Stromal cell of bone marrow (primary cell): ENCODE measurements around the gene TACC3.
"Not testable (repeated sequence)": the region's sequence is repeated elsewhere in the genome, so short reads cannot be mapped to it uniquely, and the experiment has no call there.

Experiments
- DNase-seq: peaks from one replicate; pipeline ENCODE4 v3.0.0-alpha.2; 2012; ENCODE audit warnings: low read depth

Gene TACC3

DNA sequence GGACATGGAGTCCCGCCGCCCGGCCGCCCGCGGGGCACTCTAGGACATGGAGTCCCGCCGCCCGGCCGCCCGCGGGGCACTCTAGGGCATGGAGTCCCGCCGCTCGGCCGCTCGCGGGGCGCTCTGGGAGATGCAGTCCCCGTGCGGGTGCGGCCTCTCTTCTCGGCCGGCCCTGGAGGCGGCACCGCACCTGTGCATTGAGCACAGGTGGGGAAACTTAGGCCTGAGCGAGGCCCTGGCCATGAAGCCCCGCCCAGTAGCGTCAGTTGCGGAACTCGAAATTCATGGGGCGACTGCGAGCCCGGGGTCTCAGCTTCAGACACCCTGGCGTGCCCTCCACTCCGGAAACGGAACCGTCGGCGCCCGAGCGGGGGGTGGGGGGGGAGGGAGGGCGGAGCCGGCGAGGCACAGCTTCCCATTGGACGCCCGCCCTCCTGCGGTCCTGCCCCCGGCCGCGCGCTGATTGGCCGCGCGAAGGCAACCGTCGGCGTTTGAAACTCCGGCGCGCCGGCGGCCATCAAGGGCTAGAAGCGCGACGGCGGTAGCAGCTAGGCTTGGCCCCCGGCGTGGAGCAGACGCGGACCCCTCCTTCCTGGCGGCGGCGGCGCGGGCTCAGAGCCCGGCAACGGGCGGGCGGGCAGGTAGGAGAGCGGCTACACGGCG, at the start of gene TACC3, which contains the start of gene TMEM129:
Gene TACC3 (plus strand): TSS at position 519 of the 663 bp plus-strand sequence. CDS start 1,901 bp downstream, outside the sequence.
Gene TMEM129 (minus strand): TSS at position 321 of the 663 bp plus-strand sequence. CDS start 486 bp downstream, outside the sequence.
- DNase-seq: peak; percentile 84

DNA sequence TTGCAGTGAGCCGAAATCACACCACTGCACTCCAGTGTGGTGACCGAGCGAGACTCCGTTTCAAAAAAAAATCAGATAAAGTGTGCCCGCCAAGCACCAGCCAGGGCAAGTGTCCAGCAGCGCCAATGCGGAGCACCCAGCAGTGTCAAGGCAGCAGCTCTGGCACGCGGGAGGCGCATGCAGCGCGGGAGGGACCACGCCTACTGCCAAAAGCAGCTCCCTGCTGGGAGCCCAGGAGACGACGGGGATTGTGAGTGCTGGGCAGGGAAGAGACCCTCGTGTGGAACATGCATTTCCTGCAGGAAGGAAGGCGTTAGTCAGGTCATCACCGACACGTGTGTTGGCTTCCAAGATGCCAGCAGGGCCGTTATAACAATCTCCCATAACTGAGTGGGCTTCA, 47.6 kb upstream of the TACC3 start:
- DNase-seq: no peak

DNA sequence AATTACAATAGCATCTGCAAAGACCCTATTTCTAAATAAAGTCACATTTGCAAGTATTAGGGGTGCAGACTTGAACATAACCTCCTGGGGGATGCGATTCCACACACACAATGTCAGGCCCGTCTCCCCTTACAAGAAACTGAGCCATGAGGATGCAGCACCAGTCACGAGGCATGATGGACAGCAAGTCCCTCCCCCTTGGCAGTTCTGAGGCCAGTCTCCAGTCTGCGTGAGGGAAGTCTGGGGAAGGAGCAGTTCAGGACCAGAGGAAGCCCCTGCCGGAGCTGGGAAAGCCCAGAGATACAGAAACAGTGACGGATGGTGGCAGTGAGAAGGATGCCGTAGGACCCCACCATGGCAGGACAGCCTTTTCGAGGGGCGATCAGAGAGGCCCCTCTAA, 46.6 kb upstream of the TACC3 start:
- DNase-seq: no peak

DNA sequence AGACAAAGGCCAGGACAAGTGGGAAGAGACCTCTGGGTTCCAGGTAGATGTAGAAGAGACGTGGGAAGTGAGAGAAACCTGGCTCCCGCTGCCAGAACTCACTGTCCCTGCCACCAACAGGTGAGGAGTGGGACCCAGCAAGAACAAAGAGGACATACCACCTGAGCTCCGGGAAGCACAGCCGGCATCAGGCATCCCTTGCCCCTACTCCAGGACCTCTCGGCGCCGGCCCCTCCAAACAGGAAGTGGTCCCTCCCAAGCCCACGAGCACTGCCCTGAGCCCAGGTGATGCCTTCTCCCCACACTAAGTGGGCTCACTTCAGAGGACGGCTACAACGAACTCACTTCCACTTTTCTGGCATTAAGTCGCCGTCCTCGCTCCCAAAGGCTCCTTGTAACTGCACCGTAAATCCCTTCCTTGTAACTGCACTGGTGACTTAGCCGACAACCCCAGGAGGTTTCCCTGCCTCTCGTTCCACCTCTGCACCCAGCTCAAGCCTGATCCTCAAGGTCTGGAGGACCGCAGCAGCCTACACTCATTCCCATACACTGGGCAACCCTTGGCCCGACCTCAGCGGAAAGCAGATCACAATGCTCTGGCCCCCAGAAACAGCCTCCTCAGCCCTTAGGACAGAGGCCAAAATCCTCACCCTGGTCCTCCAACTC, 46.1 kb upstream of the TACC3 start:
- no peak for DNase-seq

DNA sequence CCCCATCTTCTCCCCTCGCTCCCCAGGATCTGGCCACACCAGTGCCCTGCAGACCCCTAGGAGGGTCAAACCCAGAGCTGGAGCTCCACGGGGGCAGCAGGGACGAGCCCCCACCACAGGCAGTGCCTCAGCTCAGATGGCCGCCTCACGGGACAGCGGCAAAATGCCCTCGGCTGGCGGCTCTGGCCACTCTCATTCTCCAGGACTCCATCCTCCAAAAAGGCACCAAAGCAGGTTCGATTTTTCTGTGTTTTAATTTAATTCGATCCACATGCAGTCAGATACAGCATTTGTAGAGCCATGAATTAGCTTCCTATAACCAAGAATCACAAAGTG, 45.6 kb upstream of the TACC3 start:
- DNase-seq: no peak

DNA sequence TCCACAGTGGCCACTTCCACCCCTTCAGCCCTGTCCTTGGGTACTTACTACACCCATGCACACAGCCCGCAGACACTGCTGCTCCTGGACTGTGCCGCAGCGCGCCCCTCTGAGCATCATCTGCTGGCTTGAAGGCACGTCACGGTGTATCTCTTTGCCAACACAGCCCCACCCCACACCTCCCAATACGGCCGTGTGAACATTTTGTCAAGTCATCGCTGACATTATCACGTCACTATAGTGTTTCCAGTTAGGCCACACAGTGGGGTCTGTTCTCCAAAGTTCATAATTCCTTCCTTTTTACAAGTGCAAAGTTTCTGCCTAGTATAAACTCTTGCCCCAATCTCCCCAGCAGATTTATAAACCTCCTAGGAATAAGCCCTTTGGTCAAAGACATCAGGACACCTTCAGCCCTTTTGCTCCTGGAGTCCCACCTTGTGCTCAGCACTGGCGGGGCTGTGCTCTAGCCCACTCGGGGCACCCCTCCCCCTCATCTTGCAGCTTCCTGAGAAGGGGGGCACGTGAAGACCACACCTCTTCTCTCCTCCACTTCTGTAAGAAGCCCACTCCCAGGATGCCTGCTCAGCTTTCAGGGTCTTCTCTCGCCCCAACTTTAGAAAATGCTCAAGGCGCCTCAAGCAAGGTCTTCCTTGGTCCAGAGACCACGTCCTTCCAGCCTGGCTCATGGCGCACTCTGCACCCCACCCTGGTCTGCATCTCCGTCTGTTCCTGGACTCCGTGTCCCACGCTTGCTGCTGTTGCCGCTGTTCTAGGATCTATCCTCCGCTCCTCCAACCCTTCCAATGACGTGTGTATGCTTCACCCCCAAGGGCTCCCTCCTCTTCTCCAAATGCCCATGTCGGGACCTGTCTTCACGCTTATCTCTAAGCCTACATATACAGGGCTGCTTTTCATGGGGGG, 44.5 kb upstream of the TACC3 start:
- DNase-seq: no peak

DNA sequence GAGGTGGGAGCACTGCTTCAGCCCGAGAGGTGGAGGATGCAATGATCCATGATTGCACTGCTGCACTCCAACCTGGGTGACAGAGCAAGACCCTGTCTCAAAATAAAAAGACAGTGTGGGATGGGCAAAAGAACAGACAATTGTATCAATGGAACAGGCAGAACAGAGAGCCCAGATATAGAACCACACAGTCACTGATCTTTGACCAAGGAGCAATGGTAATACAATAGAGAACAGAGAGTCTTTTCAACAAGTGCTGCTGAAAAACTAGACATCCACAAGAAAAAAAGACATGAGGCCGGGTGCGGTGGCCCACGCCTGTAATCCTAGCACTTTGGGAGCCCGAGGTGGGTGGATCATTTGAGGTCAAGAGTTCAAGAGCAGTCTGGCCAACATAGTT, 43.1 kb upstream of the TACC3 start:
- DNase-seq: no peak

DNA sequence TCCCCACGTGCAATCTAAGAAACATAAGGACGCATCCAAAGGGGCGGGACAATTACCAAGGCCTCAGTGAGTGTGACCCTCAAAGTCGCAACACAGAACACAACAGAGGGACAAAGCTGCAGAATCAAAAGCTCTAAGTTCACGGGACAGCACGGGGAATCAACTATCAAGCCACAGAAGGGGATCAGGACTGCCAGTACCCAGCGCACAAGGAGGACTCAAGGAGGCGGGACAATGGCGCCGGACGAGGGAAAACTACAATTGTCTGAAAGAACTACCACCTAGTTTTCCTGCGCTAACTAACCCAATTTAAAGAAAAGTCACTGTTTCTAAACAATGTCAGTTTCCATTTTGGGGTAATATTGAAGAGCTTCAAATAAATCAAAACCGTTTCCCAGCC, 38.5 kb upstream of the TACC3 start:
- no peak for DNase-seq

DNA sequence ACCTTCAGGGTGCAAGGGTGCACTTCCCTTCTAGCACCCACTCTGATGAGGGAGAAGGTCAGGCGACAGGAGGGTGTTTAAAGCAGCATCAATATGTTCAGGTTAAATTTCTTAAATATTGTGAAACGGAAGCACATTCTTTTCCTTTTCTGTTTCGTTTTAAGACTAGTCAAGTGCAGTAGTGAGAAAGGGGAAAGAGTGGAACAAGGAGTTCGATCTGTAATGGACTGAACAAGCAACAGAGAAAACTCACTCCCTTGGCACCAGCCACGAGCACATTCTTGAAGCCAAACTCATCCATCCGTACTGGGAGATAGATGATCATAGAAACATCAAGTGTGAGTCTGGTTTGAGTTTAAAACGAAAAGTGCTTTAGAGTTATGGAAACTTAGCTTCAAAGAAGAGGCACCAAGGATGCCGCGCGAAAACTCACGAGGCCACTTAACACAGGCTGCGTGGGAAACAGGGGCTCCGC, 38.0 kb upstream of the TACC3 start:
- peak; percentile 80 for DNase-seq

DNA sequence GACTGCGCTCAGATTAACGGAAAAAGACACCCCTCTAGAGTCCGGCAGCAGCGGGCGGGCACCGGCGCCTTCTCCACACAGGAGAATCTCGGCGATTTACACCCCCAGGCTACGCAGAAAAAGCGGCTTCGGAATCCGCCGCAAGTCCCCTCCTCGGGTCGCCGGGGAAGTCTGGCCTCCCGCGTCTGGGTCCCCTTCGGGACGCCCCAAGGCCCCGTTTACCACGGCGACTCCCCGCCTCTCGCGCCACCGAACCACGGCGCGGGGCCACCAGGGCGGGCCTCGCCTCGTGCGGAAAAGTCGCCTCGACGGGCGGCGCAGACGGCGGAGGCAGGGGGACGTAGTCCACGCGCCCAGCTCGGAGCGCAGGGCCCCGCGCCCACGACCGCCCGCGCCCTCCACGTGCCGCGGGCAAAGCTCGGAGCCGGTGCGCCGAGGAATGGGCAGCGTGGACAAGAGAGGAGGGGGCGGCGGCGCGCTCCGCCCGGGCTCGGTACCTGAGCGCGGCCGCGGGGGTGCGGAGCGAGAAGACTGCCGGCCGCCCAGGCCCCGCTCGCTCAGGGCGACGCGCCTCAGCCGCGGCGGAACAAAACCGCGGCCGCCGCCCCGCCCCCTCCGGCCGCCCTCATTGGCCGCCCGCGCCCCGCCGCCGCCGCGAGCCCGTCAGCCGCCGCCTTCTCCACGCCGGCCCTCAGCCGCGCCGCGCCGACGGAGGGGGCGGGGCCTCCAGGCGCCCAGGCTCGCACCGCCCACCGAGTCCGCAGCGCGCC, 37.4 kb upstream of the TACC3 start, which contains the start of gene FAM53A:
Gene FAM53A (minus strand): TSS at position 578 of the 770 bp plus-strand sequence. CDS start 15,572 bp downstream, outside the sequence.
- peak; percentile 78 for DNase-seq

DNA sequence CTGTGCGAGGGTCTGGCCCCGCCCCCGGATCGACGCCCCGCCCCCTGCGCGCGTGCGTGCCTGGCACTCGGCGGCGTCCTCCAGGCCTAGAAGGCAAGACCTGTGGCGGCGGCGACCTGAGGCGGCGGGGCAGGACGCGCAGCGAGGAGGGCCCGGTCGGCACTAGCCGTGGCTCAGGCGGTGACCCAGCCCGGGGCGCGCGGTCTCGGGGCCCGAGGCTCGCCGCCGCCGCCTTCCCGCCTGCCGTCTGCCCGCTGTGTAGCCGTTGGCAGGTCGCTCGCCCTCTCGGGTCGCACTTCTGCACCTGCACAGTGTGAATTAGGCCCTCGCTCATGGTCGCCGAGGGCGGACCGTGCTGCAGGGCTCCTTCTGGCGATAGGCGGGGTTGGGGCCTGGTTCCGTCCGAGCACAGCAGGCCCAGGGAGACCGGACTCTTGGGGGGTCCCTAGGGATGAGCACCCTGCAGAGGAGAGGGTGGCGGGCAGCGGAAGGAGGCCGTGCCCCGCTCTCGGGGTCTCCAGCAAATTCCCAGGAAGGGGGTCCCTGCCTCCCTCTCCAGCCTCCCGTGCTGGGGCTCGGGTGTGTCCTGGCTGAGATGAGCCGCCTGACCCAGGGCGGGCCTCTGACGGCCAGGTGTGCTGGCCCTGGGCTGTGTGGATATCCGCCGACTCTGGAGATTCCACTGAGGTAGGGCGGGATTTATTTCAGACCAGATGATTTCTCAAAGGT, 36.7 kb upstream of the TACC3 start:
- DNase-seq: no peak

DNA sequence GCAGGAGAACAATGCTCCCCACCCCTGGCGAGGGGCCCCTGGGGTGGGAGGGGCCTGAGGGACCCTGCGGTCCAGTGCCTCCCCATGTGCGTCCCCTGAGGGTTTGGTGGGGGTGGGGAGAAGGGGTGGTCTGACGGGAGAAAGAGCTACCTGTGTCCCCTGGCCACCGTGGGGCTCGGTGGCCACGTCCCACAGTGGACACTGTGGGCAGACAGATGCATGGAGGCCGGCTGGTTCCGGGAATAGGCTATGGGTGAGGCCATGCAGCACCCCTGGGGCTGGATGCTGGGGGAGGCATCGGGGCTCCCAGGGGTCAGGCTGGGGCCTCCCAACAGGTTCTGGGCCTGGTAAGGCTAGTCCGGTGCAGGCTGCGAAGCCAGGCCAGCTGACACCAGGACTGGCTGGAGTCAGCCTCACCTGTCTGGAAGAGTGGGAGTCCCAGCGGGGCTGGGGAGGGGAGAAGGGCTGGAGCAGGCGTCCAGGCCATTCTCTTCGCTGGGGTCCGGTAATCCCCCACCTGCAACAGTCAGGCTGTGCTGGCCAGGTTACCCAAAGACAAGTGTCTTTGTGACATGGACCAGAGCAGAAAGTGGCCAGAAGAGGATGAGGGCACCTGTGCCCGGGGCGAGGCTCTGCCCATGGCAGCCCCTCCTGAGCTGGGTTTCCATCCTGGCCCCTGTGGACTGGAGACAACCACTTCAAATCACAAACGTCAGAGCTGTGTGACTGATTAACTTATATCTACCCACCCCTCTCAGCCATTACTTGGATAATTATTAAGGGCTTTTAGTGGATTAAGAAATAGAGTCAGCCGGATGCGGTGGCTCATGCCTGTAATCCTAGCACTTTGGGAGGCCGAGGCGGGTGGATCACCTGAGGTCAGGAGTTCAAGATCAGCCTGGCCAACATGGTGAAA, 35.8 kb upstream of the TACC3 start:
- no peak for DNase-seq

DNA sequence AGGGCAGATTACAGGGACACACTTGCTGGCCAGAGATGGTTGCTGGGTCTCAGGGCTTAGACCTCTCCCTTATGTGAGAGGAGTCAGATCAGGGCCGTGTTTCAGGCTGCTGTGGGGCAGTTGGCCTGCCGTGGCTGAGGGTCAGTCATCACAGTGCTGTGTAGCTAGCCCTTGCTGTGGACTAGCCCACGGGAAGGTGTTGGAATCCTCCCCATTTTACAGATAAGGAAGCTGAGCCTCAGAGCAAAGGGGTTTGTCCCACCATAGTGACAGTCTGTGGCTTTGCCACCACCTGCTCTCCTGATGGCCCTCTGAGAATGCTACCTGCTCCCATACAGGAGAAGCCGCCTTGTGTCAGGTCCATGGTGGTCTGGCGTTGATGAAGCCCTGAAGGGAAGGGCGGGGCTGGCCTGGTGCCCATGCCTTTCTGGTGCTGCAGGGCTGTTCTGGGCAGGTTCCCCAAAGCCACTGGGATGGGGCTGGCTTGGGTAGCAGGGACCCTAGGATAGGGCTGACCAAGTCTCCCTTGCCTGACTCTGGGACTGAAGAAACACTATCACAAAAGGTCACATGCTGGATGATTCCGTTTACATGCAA, 34.8 kb upstream of the TACC3 start:
- no peak for DNase-seq

DNA sequence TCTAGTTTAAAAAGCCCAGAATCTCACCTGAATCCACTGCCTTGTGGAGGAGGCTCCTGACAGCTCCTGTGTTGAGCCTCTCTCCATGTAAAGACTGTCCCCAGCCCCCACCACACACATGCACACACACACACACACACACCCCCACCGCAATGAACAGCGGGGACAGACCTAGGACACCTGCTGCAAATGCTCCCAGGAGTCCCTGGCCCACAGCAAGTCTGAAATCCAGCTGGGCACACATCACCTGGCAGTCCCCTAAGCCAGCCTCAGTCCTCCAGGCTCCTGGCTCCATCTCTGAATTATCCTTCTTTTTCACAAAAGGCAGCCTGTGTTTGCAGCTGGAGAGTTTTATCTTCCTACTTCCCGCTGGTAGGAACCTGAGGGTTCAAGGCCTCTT, 30.6 kb upstream of the TACC3 start:
- no peak for DNase-seq

DNA sequence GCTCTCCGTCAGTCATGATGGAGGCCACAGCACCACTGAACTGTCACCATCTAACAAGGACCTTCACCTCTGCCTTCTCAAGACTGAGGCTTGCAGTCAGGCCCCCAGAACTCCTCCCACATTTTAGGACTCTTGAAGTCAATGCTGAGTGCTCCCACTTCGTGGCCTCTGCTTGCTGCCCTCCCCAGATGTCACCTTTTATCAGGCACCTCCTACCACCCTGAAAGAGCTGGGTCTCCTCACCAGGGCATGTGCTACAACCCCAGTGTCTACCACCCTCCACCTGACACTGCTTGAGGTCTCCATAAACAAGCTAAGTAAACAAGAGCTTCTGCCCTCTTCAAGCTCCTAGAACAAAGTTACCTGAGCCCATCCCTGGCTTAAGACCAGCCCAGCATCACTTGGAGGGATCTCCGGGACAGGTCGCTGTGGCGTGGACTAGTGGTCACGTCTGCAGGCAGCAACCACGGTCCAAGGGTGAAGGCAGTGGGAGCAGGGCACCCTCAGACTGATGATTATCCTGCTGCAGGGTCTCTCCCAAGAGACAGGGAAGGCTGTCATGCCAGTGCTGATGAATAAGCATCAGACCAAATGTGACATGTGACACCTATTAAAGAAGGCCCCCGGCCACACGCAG, 29.5 kb upstream of the TACC3 start:
- no peak for DNase-seq

DNA sequence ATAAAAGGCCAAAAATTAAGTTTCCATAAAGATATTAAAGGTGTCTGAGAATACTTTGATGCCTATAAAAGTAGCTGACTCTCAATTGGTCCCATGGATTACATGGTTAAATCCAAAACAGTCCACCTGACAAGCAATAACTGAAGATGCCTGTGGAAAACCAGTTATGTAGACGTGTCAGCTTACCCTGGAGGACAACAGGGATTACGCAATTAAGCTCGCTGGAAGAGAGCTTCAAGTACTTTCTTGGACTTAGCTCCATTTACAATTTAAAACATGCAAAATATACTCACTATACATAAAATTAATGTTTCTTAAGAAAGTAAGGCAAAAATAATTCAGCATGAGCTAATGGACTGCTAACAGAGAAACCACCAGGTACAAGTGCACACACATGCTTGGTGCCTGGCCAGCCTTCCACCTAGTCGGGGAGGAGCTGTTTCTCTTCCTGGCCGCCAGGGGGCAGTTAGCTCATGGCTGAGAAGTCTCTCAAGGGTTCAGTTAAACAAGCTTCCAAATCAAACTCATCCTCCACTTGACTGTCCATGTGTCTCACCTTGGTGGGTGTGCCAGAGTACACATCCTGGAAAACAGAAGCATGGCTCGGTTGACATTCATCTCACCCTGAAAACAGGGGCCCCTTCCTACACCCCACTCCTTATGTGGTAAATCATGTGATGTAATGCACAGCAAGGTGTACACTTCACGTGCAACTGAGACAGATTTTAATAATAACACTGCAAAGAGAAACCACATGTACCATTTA, 28.0 kb upstream of the TACC3 start:
- peak; percentile 30 for DNase-seq

DNA sequence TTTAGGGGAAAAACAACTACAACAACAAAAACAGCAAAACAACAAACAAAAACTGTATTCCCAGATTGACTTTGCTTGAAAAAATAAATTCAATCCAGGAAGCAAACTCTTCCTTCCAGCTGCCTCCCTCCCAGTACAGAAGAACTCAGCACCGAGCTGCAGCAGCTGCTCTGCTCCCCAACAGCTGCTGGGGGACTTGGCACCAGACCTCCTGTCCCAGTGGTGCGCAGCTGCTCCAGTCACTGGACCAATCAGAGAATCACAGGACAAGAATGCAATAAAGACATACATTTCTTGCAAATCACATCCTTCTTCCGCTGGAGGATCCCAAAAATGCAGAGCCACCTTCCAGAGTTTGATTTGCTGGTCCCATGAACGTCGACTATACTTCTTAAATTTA, 25.4 kb upstream of the TACC3 start:
- no peak for DNase-seq

DNA sequence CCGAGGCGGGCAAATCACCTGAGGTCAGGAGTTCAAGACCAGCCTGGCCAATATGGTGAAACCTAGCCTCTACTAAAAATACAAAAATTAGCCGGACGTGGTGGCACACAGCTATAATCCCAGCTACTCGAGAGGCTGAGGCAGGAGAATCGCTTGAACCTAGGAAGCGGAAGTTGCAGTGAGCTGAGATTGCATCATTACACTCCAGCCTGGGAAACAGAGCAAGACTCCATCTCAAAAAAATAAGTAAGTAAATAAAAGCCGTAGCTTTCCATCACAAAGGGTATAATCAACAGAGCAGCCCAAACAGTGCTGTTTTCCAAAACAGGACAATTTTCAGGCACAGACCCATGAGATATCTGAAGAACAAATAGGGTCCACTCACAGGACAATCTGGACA, 19.6 kb upstream of the TACC3 start:
- DNase-seq: not testable (repeated sequence)
